NCI-H510A treated with DMSO at 0.1 percent for 48 hours (cell line): ENCODE results near the gene KRT85.
A peak's percentile ranks its signal among the peaks of the same experiment; 100 is the strongest.
"Not testable (repeated sequence)": the region's sequence is repeated elsewhere in the genome, so short reads cannot be mapped to it uniquely, and the experiment has no call there.

Experiments
- DNase-seq: peaks from one replicate; lab custom pipeline; 2025; lab: John Stamatoyannopoulos, UW

KRT85 gene

DNA sequence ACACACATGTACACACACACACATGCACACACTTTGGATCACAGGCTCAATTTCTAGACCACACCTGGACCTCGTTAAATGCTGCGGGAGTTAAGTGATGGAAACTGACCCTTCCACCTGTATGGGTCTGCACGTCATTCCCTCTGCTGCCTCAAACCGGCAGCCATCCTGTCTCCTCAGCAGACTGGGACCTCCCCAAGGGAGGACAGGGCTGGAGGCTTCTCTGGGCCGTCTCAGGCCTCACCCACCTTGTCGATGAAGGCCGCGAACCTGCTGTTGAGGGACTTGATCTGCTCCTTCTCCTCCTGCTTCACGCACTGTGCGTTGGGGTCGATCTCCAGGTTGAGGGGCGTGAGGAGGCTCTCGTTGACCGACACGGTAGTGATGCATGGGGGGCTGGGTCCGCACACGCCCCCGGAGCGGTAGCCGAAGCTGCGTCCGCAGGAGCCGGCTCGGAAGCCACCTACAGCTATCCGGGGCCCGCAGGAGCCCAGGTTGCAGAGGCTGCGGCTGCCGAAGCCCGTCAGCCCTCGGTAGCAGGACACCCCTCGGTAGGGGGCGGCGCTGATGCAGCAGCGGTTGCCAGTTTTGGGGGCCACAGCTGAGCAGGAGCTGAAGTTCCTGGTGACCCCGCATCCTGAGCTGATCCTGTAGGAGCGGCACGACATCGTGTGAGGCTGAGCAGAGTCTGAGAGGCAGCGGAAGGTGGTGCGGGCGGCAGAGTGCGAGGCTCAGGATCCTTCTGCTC is at the start of gene KRT85:
Gene KRT85 (minus strand): TSS at position 744 of the 748 bp plus-strand sequence. CDS start 76 bp downstream, at position 668.
- no peak for DNase-seq

- DNase-seq = no peak
Observed at GRCh38 chr12:52416795-52417194, 49.5 kb upstream of the KRT85 start.

DNA sequence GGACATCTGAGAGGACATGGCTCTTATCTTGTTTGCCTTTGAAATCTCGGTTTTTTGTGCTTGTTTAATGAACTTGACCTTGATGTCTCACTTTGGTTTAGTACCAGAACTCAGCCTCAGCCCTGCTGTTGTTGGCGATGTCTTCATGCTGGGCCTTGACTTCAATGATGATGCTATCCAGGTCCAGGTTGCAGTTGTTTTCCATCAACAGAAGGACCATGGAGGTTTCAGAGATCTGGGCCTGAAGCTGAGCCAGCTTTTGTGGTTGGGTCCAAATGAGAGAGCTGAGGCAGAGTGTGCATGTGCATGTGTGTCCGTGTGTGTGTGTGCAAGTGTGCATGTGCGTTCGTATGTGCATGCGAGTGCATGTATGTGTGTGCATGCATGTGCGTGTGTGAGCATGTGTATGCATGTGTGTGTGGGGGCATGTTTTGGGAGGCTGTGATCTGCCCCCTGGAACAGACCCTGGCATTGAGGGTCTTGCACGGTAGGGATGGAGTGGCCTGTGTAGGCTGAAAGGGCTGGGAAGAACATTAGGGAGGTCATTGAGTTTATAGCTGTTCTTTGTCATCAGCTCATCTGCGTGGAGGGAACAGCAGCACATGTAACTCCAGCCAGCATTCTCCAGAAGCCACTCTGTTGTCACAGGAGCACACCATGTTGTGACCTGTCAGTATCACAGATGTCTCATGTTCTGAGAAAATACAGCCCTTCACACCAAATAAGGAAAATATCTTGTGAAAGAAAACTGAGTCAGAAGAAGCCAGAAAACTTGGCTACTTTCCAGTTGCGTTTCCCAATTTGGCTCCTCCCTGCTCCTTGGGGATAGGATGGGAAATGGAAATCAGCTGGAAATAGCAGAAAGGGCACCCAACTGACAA is 48.8 kb upstream of the KRT85 start:
- DNase-seq = no peak

DNA sequence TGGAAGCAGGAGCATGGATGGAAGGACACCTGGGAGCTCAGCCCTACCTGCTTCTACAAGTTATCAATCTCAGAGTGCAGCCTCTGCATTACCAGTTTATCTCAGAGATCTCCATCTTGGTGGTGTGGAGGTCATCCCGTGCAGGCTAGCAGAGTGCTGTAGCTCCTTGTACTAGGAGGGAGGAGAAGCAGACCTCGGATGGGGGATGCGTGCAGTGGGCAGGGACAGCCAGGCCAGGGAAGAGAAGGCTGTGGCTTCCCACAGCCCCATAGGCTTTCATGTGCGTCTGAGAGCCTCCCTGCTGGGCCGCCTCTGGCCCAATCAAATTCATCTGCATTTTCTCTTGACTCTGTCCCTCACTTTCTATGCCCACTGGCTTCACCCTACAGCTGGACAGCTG is 47.7 kb upstream of the KRT85 start:
- DNase-seq = no peak

DNA sequence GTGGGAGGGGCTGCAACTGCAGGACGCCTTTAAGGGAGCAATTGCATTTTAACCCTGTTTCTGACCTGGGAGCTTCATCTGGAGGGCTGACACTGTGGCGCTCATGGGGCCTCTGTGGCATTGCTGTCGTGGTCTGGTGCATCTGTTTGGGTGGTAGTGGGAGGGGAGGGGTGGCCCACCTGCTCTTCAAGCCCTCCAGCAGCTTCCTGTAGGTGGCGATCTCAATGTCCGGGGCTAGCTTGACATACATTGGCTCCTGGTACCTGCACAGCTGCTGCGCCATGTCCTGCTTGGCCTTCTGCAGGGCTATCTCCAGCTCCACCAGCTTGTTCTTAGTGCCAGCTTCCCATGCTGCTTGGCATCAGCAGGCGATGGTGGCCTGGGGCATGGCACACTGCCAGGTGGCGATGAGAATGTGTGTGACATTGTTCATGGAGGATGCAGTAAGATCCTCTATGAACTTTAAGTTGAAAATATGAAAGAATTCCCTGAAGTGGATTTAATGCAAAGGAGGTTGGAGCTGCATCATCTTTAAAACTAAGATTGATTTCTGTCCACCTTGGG is 46.6 kb upstream of the KRT85 start:
- DNase-seq = no peak

DNA sequence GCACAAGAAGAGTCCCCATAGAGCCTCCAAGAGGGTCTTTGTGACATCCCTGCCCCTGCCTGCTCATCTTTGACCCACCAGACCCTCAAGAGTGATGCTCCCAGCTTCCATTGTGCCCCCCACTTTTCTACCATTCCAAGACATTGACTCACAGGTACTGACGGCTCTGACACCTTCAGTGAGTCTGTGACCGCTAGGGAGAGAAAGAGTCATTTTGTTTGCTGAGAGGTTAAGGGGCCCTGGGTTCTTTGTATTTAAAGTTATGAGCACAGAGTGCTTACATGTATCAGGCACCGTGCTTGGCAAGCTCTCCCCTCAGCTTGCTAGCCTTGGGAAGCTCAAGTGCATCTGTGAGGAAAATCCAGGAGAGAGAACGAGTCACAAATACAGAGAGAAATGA is 45.9 kb upstream of the KRT85 start:
- no peak for DNase-seq

- no peak for DNase-seq
Observed at GRCh38 chr12:52411815-52412214, 44.5 kb upstream of the KRT85 start.

GRCh38 chr12:52410589-52411248 is 43.4 kb upstream of the KRT85 start:
- DNase-seq = not testable (repeated sequence)

- DNase-seq = no peak
Observed at GRCh38 chr12:52407918-52408317, 40.6 kb upstream of the KRT85 start.

GRCh38 chr12:52405922-52406385 is 38.7 kb upstream of the KRT85 start, which contains the start of gene KRT82:
KRT82 (minus strand) TSS chr12:52406335; CDS start chr12:52406277, 58 bp downstream.
- no peak for DNase-seq

GRCh38 chr12:52404951-52405350 is 37.7 kb upstream of the KRT85 start:
- no peak for DNase-seq

DNA sequence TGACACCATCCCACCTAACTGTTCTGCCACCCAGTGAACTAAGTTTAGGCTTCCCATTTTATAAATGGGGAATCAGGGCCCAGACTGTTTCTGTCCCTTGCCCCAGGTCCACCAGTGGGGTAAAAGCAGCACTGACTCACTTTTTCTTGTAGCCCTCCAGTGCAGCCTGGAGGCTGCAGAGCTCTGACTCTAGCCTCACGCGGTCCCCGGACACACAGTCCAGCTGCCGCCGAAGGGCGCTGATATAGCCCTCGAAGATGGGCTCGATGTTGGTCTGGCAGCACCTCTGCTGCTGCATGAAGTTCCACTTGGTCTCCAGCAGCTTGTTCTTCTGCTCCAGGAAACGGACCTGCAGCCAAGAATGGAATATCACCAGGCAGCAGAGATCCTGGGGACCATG is 36.3 kb upstream of the KRT85 start:
- DNase-seq = no peak

GRCh38 chr12:52402873-52403540 is 35.7 kb upstream of the KRT85 start:
- DNase-seq = no peak

- DNase-seq = no peak
Observed at GRCh38 chr12:52402377-52402776, 35.1 kb upstream of the KRT85 start.

GRCh38 chr12:52401926-52402325 is 34.6 kb upstream of the KRT85 start:
- no peak for DNase-seq

GRCh38 chr12:52401526-52401925 is 34.2 kb upstream of the KRT85 start:
- DNase-seq = no peak

- no peak for DNase-seq
Observed at GRCh38 chr12:52400906-52401305, 33.6 kb upstream of the KRT85 start.

- DNase-seq = no peak
Observed at GRCh38 chr12:52399756-52400155, 32.5 kb upstream of the KRT85 start.

DNA sequence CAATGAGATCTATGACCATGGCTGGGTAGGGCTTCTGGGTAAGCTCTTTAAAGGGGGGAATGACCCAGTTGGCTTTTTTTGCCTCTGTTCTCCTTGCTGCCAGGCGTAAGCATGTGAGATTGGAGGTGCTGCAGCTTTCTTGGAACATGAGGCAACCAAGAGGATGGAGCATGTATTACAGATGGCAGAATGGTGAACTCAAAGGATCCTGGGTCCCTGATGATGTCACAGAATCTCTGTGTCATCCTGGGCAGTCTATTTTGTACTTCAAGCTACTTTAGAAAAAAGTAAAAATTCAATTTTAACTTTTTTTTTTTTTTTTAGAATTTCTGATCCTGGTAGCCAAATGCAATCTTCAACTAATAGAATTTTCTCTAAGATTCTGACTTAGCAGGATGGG is 30.9 kb upstream of the KRT85 start:
- DNase-seq = no peak

- DNase-seq = no peak
Observed at GRCh38 chr12:52396656-52397055, 29.4 kb upstream of the KRT85 start.

DNA sequence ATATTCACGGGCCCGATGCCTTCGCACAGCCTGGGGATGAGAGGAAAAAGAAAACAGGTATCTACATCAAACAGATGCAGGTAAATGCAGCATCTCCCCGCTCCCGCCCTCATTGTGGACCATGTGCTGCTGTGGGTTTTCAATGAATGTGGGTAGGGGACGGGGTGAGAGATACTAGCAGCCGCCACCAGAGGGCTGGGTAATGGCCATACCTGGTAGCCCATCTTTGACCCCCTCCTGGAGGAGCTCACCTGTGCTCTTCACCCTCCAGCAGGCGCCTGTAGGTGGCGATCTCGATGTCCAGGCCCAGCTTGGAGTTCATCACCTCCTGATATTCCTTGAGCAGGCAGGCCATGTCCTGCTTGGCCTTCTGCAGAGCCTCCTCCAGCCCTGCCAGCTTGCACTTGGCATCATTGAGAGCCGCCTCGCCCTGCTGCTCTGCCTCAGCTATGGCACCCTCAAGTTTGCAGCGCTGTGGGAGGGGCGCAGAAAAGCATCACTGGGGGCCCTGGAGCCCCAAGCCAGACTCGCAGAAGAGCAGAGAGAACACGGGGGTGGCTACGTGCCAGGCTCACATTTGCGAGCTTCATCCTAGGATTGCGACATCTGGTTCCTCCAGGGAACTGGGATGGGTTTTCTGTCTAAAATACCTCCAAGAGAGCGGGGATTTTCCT is 28.6 kb upstream of the KRT85 start:
- peak; percentile 31 for DNase-seq
